PC-3 (cell line): ENCODE measurements around the gene PDE9A. TPM values are rescaled to one million over a fixed set of nuclear protein-coding genes. Genes with fewer than 3 reads are reported as not detected.

Source experiments
- ATAC-seq: fragments of 200-7000 bp; cut with Tn5 transposase; 2 replicates; pipeline ENCODE4 v1.9.1; 2020; ENCODE audit warnings: mild to moderate bottlenecking, moderate library complexity
- BruUV-seq: library from RNA; stranded (reverse); fragments of 400-500 nt; replicated peaks from 2 replicates; lab custom pipeline; 2021; lab: Mats Ljungman, UMichigan
- CTCF ChIA-PET: fragments of 300-600 bp; sonication (Branson Sonifier 250); formaldehyde crosslinking; loops from one replicate; lab custom pipeline; 2022; ENCODE audit warnings: antibody characterized with exemption; lab: Charles Lee
- POLR2A ChIA-PET: fragments of 300-600 bp; sonication (Branson Sonifier 250); formaldehyde crosslinking; loops from one replicate; lab custom pipeline; 2022; ENCODE audit warnings: antibody characterized with exemption; ENCODE audit not compliant: unreplicated experiment; lab: Charles Lee
- DNase-seq: peaks from one replicate; pipeline ENCODE4 v3.0.0-alpha.2; 2015
- H2AFZ ChIP-seq: fragments of 300-600 bp; sonication (generic); 2 replicates; pipeline ENCODE4 v1.6.0; 2016; ENCODE audit warnings: antibody characterized with exemption, low read length
- H3F3A ChIP-seq: fragments of 300-600 bp; sonication (generic); one replicate; pipeline ENCODE4 v1.6.0; 2017; ENCODE audit warnings: antibody characterized with exemption, low read length, control low read depth, mild to moderate bottlenecking; ENCODE audit not compliant: unreplicated experiment
- H3K27ac ChIP-seq: fragments of 300-600 bp; sonication (generic); 2 replicates; pipeline ENCODE4 v1.5.1; 2016; ENCODE audit warnings: mild to moderate bottlenecking, low read length
- H3K27me3 ChIP-seq: fragments of 300-600 bp; sonication (generic); 2 replicates; pipeline ENCODE4 v1.6.1; 2016; ENCODE audit warnings: low read length, mixed read lengths
- H3K36me3 ChIP-seq: fragments of 300-600 bp; sonication (generic); 2 replicates; pipeline ENCODE4 v1.6.1; 2016; ENCODE audit warnings: low read depth, mixed run types, low read length, mixed read lengths
- H3K4me1 ChIP-seq: fragments of 300-600 bp; sonication (generic); 2 replicates; pipeline ENCODE4 v1.5.1; 2016; ENCODE audit warnings: low read length; ENCODE audit not compliant: insufficient read depth
- H3K4me2 ChIP-seq: fragments of 300-600 bp; sonication (generic); 2 replicates; pipeline ENCODE4 v1.6.0; 2016; ENCODE audit warnings: low read length
- H3K4me3 ChIP-seq: fragments of 300-600 bp; sonication (generic); 2 replicates; pipeline ENCODE4 v1.5.1; 2016; ENCODE audit warnings: mild to moderate bottlenecking, low read length, mixed read lengths
- H3K79me2 ChIP-seq: fragments of 300-600 bp; sonication (generic); 2 replicates; pipeline ENCODE4 v1.6.1; 2017; ENCODE audit warnings: low read length, mixed read lengths
- H3K9ac ChIP-seq: fragments of 300-600 bp; sonication (generic); 2 replicates; pipeline ENCODE4 v1.6.0; 2016; ENCODE audit warnings: mild to moderate bottlenecking, low read length
- H3K9me2 ChIP-seq: fragments of 300-600 bp; sonication (generic); replicated peaks from 2 replicates; pipeline ENCODE4 v1.6.1; 2016; ENCODE audit warnings: mixed run types, low read length, mixed read lengths
- H3K9me3 ChIP-seq: fragments of 300-600 bp; sonication (generic); 2 replicates; pipeline ENCODE4 v1.6.1; 2016; ENCODE audit warnings: low read length, mixed read lengths
- H4K20me1 ChIP-seq: fragments of 300-600 bp; sonication (generic); 2 replicates; pipeline ENCODE4 v1.6.1; 2016; ENCODE audit warnings: low read length, mixed read lengths
- EZH2 ChIP-seq: fragments of 300-600 bp; sonication (generic); IDR thresholded peaks from one replicate; pipeline ENCODE4 v1.6.1; 2017; ENCODE audit warnings: antibody characterized with exemption, mild to moderate bottlenecking, low read length; ENCODE audit not compliant: unreplicated experiment
- EZH2phosphoT487 ChIP-seq: fragments of 300-600 bp; sonication (generic); IDR thresholded peaks from 2 replicates; pipeline ENCODE4 v1.6.1; 2018; ENCODE audit warnings: mild to moderate bottlenecking, antibody characterized with exemption, low read length, borderline replicate concordance
- intact Hi-C: fragments of 100-400 bp; cut with micrococcal nuclease; formaldehyde crosslinking; loops from 2 replicates; pipeline ENCODE4 v1.9.0; 2023
- total RNA-seq: library from RNA; depleted of rRNA; stranded (reverse); fragments of >200 nt; gene quantifications from 2 replicates; pipeline ENCODE4 v1.2.3, GENCODE V29; 2014
- TF ChIP-seq, protein P1 (sequence below): fragments of 300-600 bp; sonication (generic); conservative IDR thresholded peaks from 2 replicates; pipeline ENCODE4 v1.5.1; 2017; ENCODE audit warnings: antibody characterized with exemption, low read depth, mild to moderate bottlenecking, low read length

PDE9A gene
- total RNA-seq, 1 experiment from 2014 or later, result 0.33 TPM

DNA sequence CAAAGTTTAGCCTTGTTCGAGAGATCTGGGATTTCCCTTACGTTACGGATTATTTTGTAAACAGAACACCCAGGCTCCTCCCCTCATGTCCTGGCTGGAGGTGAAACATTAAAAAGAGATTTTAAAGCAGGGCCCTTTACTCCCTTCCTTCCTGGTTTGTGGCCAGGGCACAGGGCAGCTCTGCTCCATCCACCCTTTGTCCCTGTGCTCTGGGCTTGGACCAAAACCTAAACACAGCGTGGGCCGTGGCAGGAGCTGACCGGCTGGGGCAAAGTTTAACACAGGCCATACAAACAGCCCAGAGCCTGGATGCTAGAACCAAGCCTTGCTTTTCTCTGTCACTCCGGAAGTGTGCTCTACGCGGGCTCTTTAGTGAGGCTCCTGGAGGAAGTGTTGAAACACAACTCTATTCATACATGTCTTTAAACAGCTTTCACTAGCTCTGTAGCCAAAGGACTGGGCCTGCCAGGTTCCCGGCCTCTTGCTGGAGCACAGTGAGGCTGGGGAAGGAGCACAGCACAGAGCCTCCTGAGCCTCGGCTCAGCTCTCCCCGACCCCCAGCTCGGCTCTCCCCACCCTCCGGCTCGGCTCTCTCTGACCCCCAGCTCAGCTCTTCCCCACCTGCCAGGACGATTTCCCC is 84.7 kb downstream of the PDE9A start:
- Histone ChIP-seq H3K4me3 (no peak overlapping the region), H3F3A (no peaks in the 10 kb centered on the region), H3K9ac (no peak overlapping the region), H3K4me2 (no peak overlapping the region), H4K20me1 (no peaks in the 10 kb centered on the region), H3K9me2 (no peaks in the 10 kb centered on the region), H3K27me3 (no peaks in the 10 kb centered on the region), H2AFZ (no peak overlapping the region), H3K9me3 (no peaks in the 10 kb centered on the region), H3K79me2 (no peaks in the 10 kb centered on the region), H3K36me3 (no peaks in the 10 kb centered on the region), H3K27ac (no peak overlapping the region), H3K4me1 (peaks cover 14% of the 10 kb centered on the region)
- no TSS peak for BruUV-seq
- ChIA-PET POLR2A (interaction anchor here (0.7 kb wide), 1 partner anchor 43 kb away, joined by 4 read pairs; no protein-coding TSS in a partner anchor), CTCF (no interaction called here)
- no peak for ATAC-seq
- no peak for TF ChIP-seq EZH2
- TF ChIP-seq EZH2phosphoT487, result no peak
- TF ChIP-seq, protein P1, sequence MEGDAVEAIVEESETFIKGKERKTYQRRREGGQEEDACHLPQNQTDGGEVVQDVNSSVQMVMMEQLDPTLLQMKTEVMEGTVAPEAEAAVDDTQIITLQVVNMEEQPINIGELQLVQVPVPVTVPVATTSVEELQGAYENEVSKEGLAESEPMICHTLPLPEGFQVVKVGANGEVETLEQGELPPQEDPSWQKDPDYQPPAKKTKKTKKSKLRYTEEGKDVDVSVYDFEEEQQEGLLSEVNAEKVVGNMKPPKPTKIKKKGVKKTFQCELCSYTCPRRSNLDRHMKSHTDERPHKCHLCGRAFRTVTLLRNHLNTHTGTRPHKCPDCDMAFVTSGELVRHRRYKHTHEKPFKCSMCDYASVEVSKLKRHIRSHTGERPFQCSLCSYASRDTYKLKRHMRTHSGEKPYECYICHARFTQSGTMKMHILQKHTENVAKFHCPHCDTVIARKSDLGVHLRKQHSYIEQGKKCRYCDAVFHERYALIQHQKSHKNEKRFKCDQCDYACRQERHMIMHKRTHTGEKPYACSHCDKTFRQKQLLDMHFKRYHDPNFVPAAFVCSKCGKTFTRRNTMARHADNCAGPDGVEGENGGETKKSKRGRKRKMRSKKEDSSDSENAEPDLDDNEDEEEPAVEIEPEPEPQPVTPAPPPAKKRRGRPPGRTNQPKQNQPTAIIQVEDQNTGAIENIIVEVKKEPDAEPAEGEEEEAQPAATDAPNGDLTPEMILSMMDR, result no peak
- no peak for DNase-seq
- intact Hi-C loops, result no loop called here

DNA sequence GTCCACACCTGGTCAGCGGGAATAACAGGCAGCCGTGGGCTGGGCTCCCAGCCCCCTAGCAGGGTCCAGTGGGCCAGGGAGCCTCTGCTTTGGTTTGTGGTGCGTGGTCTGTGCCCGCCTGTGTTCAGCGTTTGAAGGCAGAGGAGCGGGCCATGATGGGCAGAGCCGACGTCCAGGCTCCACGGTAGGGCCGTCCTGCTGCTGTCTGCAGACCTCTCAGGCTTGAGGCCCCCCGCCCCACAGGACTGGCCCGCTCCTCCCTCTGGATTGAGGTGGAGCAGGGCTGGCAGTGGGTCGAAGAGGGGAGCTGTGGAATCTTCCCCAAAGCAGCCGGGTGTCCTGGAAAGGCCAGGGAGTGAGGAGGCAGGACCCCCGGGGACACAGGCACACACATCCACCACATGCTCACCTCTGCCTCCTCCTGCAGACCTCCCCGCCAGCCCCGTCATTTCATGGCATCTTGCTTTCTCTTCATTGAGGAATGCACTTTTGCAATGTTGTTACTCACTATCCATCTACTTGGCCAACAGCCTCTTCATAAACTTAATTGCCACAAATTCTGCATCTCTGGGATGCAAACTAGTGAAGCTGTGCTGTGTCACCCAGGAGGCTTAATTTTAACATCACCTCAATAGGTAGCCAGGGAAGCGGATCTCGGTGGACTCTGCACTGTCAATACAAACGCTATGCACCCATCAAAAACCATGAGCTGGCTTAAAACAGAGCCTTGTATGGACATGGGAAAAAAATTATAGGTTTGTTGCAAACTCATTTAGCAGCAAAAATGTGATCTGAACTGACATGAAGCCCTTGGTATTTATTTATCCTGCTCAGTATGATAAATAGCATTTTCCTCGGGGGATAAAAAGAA is 85.9 kb downstream of the PDE9A start:
- H3K36me3 ChIP-seq, result no peaks in the 10 kb centered on the region
- H3K9ac ChIP-seq, result no peak overlapping the region
- no peaks in the 10 kb centered on the region for H3K9me3 ChIP-seq
- no peaks in the 10 kb centered on the region for H3K27me3 ChIP-seq
- intact Hi-C loops, result no loop called here
- H2AFZ ChIP-seq, result no peak overlapping the region
- ChIA-PET POLR2A (no interaction called here), CTCF (no interaction called here)
- H3K4me1 ChIP-seq, result peaks cover 8% of the 10 kb centered on the region
- ATAC-seq (no peak), DNase-seq (no peak)
- no peaks in the 10 kb centered on the region for H3F3A ChIP-seq
- H4K20me1 ChIP-seq, result no peaks in the 10 kb centered on the region
- H3K27ac ChIP-seq, result no peak overlapping the region
- no peaks in the 10 kb centered on the region for H3K79me2 ChIP-seq
- H3K4me3 ChIP-seq, result no peak overlapping the region
- no peak for TF ChIP-seq EZH2
- TF ChIP-seq, protein P1, result no peak
- no peak for TF ChIP-seq EZH2phosphoT487
- no TSS peak for BruUV-seq
- H3K4me2 ChIP-seq, result no peak overlapping the region
- H3K9me2 ChIP-seq, result no peaks in the 10 kb centered on the region
